Measurements from ENCODE around the gene SBF2.

The SBF2 gene

DNA sequence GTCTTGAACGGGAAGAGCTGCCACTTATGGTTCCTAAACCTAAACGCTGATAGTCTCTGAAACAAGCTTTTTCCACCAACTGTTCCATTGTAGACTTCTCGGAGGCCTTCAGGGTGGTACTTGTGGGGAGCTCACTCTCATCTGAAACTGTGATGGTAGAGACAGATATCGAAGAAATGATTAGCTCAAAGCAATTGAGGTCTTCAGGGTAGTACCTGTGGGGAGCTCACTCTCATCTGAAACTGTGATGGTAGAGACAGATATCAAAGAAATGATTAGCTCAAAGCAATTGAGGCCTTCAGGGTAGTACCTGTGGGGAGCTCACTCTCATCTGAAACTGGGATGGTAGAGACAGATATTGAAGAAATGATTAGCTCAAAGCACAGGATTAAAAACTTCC, 454.5 kb downstream of the SBF2 start:
- no peak overlapping the region for H3K27ac ChIP-seq (ENCODE audit: low read length)
- no peak for ATAC-seq (ENCODE audit: insufficient read depth, low read depth)
- TF ChIP-seq, protein P1, sequence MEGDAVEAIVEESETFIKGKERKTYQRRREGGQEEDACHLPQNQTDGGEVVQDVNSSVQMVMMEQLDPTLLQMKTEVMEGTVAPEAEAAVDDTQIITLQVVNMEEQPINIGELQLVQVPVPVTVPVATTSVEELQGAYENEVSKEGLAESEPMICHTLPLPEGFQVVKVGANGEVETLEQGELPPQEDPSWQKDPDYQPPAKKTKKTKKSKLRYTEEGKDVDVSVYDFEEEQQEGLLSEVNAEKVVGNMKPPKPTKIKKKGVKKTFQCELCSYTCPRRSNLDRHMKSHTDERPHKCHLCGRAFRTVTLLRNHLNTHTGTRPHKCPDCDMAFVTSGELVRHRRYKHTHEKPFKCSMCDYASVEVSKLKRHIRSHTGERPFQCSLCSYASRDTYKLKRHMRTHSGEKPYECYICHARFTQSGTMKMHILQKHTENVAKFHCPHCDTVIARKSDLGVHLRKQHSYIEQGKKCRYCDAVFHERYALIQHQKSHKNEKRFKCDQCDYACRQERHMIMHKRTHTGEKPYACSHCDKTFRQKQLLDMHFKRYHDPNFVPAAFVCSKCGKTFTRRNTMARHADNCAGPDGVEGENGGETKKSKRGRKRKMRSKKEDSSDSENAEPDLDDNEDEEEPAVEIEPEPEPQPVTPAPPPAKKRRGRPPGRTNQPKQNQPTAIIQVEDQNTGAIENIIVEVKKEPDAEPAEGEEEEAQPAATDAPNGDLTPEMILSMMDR (IDR thresholded peaks at IDR 0.05; ENCODE audit: borderline replicate concordance, extremely low read depth, low read length, poor library complexity, severe bottlenecking): no peak
- TF ChIP-seq EZH2 (IDR thresholded peaks at IDR 0.05; ENCODE audit: borderline replicate concordance, low read depth, low read length, severe bottlenecking): no peak
- no peak overlapping the region for H3K4me2 ChIP-seq (ENCODE audit: insufficient read depth, low read length)
- H2AFZ ChIP-seq (ENCODE audit: low read depth, low read length): no peak overlapping the region
- H3K27me3 ChIP-seq (ENCODE audit: insufficient read depth, low read length, poor library complexity): no peaks in the 10 kb centered on the region
- H3K79me2 ChIP-seq (ENCODE audit: insufficient read depth, low read length): no peaks in the 10 kb centered on the region
- H3K4me3 ChIP-seq (ENCODE audit: low read depth in 1 of 2, low read length in 2 of 2): no peak overlapping the region
- peaks cover 13% of the 10 kb centered on the region for H3K36me3 ChIP-seq (ENCODE audit: insufficient read depth, low read length)
- no peak for DNase-seq
- H3K4me1 ChIP-seq (ENCODE audit: insufficient read depth, low read length): peaks cover 10% of the 10 kb centered on the region
- no peaks in the 10 kb centered on the region for H4K20me1 ChIP-seq (ENCODE audit: insufficient read depth, low read length)
- no peaks in the 10 kb centered on the region for H3K9me3 ChIP-seq (ENCODE audit: insufficient read depth, low read length, severe bottlenecking)
- no peak overlapping the region for H3K9ac ChIP-seq (ENCODE audit: low read depth, low read length)

DNA sequence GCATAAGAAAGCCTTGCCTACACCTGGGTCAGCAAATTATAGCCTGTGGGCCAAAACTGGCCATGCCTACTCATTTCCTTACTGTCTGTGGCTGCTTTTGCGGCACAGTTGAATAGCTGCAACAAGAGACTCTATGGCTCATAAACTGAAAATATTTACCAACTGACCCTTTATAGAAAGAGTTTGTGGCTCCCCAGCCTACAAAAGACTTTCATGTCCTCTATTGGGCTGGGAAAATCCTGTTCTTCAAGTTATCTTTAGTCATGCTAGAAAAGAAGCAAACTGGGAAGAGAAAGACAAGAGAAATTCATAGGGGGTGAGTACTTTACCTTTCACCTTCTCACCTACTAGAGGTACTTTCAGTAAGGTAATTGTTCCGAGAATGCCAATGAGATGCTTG, 455.1 kb downstream of the SBF2 start:
- H3K4me3 ChIP-seq (ENCODE audit: low read depth in 1 of 2, low read length in 2 of 2): no peak overlapping the region
- no peaks in the 10 kb centered on the region for H3K9me3 ChIP-seq (ENCODE audit: insufficient read depth, low read length, severe bottlenecking)
- no peaks in the 10 kb centered on the region for H3K27me3 ChIP-seq (ENCODE audit: insufficient read depth, low read length, poor library complexity)
- no peak overlapping the region for H3K4me2 ChIP-seq (ENCODE audit: insufficient read depth, low read length)
- no peaks in the 10 kb centered on the region for H4K20me1 ChIP-seq (ENCODE audit: insufficient read depth, low read length)
- ATAC-seq (ENCODE audit: insufficient read depth, low read depth) (no peak), DNase-seq (no peak)
- no peak overlapping the region for H2AFZ ChIP-seq (ENCODE audit: low read depth, low read length)
- H3K79me2 ChIP-seq (ENCODE audit: insufficient read depth, low read length): no peaks in the 10 kb centered on the region
- H3K4me1 ChIP-seq (ENCODE audit: insufficient read depth, low read length): peaks cover 10% of the 10 kb centered on the region
- peaks cover 13% of the 10 kb centered on the region for H3K36me3 ChIP-seq (ENCODE audit: insufficient read depth, low read length)
- TF ChIP-seq, protein P1 (IDR thresholded peaks at IDR 0.05; ENCODE audit: borderline replicate concordance, extremely low read depth, low read length, poor library complexity, severe bottlenecking): no peak
- TF ChIP-seq EZH2 (IDR thresholded peaks at IDR 0.05; ENCODE audit: borderline replicate concordance, low read depth, low read length, severe bottlenecking): no peak
- no peak overlapping the region for H3K27ac ChIP-seq (ENCODE audit: low read length)
- H3K9ac ChIP-seq (ENCODE audit: low read depth, low read length): no peak overlapping the region

DNA sequence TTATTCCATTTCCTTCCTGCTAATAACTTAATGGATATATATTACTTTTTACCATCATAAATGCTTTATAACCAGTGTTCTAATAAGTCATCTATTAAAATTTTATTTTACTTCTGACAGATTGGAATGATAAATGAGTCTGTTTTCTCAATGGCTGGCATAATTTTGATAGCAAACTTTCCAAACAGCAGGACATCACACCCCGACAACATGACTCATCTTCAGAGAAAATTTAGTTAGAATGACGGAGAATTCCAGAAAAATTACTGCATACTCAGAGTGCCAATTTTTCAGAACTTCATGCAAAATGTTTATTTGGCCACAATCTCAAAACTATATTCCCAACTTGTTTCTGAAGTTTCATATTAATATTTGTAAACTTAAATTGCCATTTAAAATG, 455.8 kb downstream of the SBF2 start:
- no peaks in the 10 kb centered on the region for H3K9me3 ChIP-seq (ENCODE audit: insufficient read depth, low read length, severe bottlenecking)
- H3K4me1 ChIP-seq (ENCODE audit: insufficient read depth, low read length): peaks cover 10% of the 10 kb centered on the region
- no peaks in the 10 kb centered on the region for H3K27me3 ChIP-seq (ENCODE audit: insufficient read depth, low read length, poor library complexity)
- H3K4me3 ChIP-seq (ENCODE audit: low read depth in 1 of 2, low read length in 2 of 2): no peak overlapping the region
- no peak overlapping the region for H3K27ac ChIP-seq (ENCODE audit: low read length)
- no peak overlapping the region for H2AFZ ChIP-seq (ENCODE audit: low read depth, low read length)
- no peak for TF ChIP-seq EZH2 (IDR thresholded peaks at IDR 0.05; ENCODE audit: borderline replicate concordance, low read depth, low read length, severe bottlenecking)
- TF ChIP-seq, protein P1 (IDR thresholded peaks at IDR 0.05; ENCODE audit: borderline replicate concordance, extremely low read depth, low read length, poor library complexity, severe bottlenecking): no peak
- no peaks in the 10 kb centered on the region for H4K20me1 ChIP-seq (ENCODE audit: insufficient read depth, low read length)
- no peak overlapping the region for H3K9ac ChIP-seq (ENCODE audit: low read depth, low read length)
- ATAC-seq (ENCODE audit: insufficient read depth, low read depth) (no peak), DNase-seq (no peak)
- H3K4me2 ChIP-seq (ENCODE audit: insufficient read depth, low read length): no peak overlapping the region
- H3K79me2 ChIP-seq (ENCODE audit: insufficient read depth, low read length): no peaks in the 10 kb centered on the region
- H3K36me3 ChIP-seq (ENCODE audit: insufficient read depth, low read length): peaks cover 13% of the 10 kb centered on the region

DNA sequence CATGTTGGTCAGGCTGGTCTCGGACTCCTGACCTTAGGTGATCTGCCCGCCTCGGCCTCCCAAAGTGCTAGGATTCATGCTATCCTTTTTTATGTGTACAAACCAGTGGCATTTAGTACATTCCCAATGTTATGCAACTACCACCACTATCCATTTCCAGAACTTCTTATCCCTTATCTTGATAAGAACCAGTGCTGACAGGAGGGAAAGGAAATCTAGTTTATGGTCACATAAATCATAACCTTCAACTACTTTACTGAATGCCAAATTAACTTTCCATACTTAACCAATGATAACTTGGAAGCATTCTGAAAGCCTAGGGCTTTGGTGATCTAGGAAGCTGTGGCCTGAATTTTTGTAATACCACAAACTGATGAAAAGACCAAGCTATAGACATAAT, 459.7 kb downstream of the SBF2 start:
- no peak overlapping the region for H2AFZ ChIP-seq (ENCODE audit: low read depth, low read length)
- no peaks in the 10 kb centered on the region for H3K27me3 ChIP-seq (ENCODE audit: insufficient read depth, low read length, poor library complexity)
- TF ChIP-seq, protein P1 (IDR thresholded peaks at IDR 0.05; ENCODE audit: borderline replicate concordance, extremely low read depth, low read length, poor library complexity, severe bottlenecking): no peak
- no peak for TF ChIP-seq EZH2 (IDR thresholded peaks at IDR 0.05; ENCODE audit: borderline replicate concordance, low read depth, low read length, severe bottlenecking)
- DNase-seq: no peak
- H3K36me3 ChIP-seq (ENCODE audit: insufficient read depth, low read length): peaks cover 6% of the 10 kb centered on the region
- H3K79me2 ChIP-seq (ENCODE audit: insufficient read depth, low read length): no peaks in the 10 kb centered on the region
- H3K4me1 ChIP-seq (ENCODE audit: insufficient read depth, low read length): no peaks in the 10 kb centered on the region
- H3K9ac ChIP-seq (ENCODE audit: low read depth, low read length): no peak overlapping the region
- no peak overlapping the region for H3K27ac ChIP-seq (ENCODE audit: low read length)
- H4K20me1 ChIP-seq (ENCODE audit: insufficient read depth, low read length): no peaks in the 10 kb centered on the region
- H3K4me2 ChIP-seq (ENCODE audit: insufficient read depth, low read length): no peak overlapping the region
- H3K4me3 ChIP-seq (ENCODE audit: low read depth in 1 of 2, low read length in 2 of 2): no peak overlapping the region
- ATAC-seq (ENCODE audit: insufficient read depth, low read depth): no peak
- H3K9me3 ChIP-seq (ENCODE audit: insufficient read depth, low read length, severe bottlenecking): no peaks in the 10 kb centered on the region
